ENCODE measurements around the gene HSPH1.

- no peak for TF ChIP-seq ZNF70 (CRISPR knock-in tag; IDR thresholded peaks at IDR 0.05)
- no peak for TF ChIP-seq ARNTL (CRISPR knock-in tag; IDR thresholded peaks at IDR 0.05; ENCODE audit: borderline replicate concordance, low read depth)
- no peak for TF ChIP-seq ZNF565 (CRISPR knock-in tag; conservative IDR thresholded peaks at IDR 0.05; ENCODE audit: low read depth)
- TF ChIP-seq TOX (CRISPR knock-in tag; IDR thresholded peaks at IDR 0.05; ENCODE audit: borderline replicate concordance), result no peak
- TF ChIP-seq TCF4 (CRISPR knock-in tag; IDR thresholded peaks at IDR 0.05; ENCODE audit: borderline replicate concordance), result no peak
- TF ChIP-seq OSR1 (CRISPR knock-in tag; IDR thresholded peaks at IDR 0.05), result no peak
- TF ChIP-seq ZNF8 (CRISPR knock-in tag; IDR thresholded peaks at IDR 0.05), result no peak
- no peak for TF ChIP-seq ZFP3 (CRISPR knock-in tag; IDR thresholded peaks at IDR 0.05)
- TF ChIP-seq ESRRG (CRISPR knock-in tag; IDR thresholded peaks at IDR 0.05), result no peak
- TF ChIP-seq ZFP30 (CRISPR knock-in tag; IDR thresholded peaks at IDR 0.05), result no peak
- TF ChIP-seq CSRNP3 (CRISPR knock-in tag; IDR thresholded peaks at IDR 0.05), result no peak
- TF ChIP-seq PATZ1 (CRISPR knock-in tag; IDR thresholded peaks at IDR 0.05; ENCODE audit: borderline replicate concordance), result no peak; the same call in 1 of the 2 replicates
- no peak for TF ChIP-seq TSHZ2 (CRISPR knock-in tag; IDR thresholded peaks at IDR 0.05)
Measured at GRCh38 chr13:31159306-31159705, 2.4 kb downstream of the HSPH1 start.

All from SK-N-SH treated with all-trans-retinoic acid at 6 μM for 48 hours (cell line).